Activated CD4-positive, alpha-beta T cell treated with anti-CD3 and anti-CD28 coated beads for 36 hours (primary cell): ENCODE results near the gene CLTCL1. TPM values are rescaled to one million over a fixed set of nuclear protein-coding genes. Genes with fewer than 3 reads are reported as not detected.

ENCODE experiments used
- ATAC-seq: fragments of 200-7000 bp; cut with Tn5 transposase; one replicate; pipeline ENCODE4 v1.10.0; 2021; ENCODE audit warnings: mild to moderate bottlenecking, moderate library complexity
- CTCF ChIA-PET: fragments of 350-600 bp; sonication (Branson Sonifier 250); formaldehyde crosslinking; loops from one replicate; lab custom pipeline; 2021; ENCODE audit warnings: antibody characterized with exemption; lab: Charles Lee
- POLR2A ChIA-PET: fragments of 350-600 bp; sonication (Branson Sonifier 250); formaldehyde crosslinking; loops from one replicate; lab custom pipeline; 2021; ENCODE audit warnings: antibody characterized with exemption, inconsistent platforms; lab: Charles Lee
- DNase-seq: peaks from one replicate; pipeline ENCODE4 v3.0.0-alpha.2; 2020
- H3K27ac Mint-ChIP-seq: one replicate; pipeline ENCODE4 v1.8.0; 2021; ENCODE audit warnings: mixed read lengths
- H3K27me3 Mint-ChIP-seq: one replicate; pipeline ENCODE4 v1.8.0; 2021; ENCODE audit warnings: mixed read lengths
- H3K36me3 Mint-ChIP-seq: one replicate; pipeline ENCODE4 v1.8.0; 2021; ENCODE audit warnings: low read depth, mixed read lengths
- H3K4me1 Mint-ChIP-seq: one replicate; pipeline ENCODE4 v1.8.0; 2021; ENCODE audit warnings: mixed read lengths
- H3K4me3 Mint-ChIP-seq: one replicate; pipeline ENCODE4 v1.8.0; 2021; ENCODE audit warnings: mild to moderate bottlenecking, moderate library complexity, mixed read lengths
- H3K9me3 Mint-ChIP-seq: one replicate; pipeline ENCODE4 v1.8.0; 2021; ENCODE audit warnings: low read depth, mixed read lengths
- intact Hi-C, 2 experiments: fragments of 100-400 bp; cut with DNase I in 1 of 2; cut with micrococcal nuclease in 1 of 2; formaldehyde crosslinking; loops; one replicate each; pipeline versions ENCODE4 v1.14.2 to v1.15.1; 2022 to 2024; cut with DNase I, micrococcal nuclease
- total RNA-seq, 2 experiments: library from RNA; stranded (reverse); gene quantifications; one replicate each; pipeline ENCODE4 v1.2.3, GENCODE V29; 2021

Gene CLTCL1
- total RNA-seq, 2 experiments from 2014 or later, result 0.76 to 1.2 TPM

GRCh38 chr22:19231986-19232385, 59.5 kb downstream of the CLTCL1 start:
- POLR2A ChIA-PET, result no interaction called here
- intact Hi-C loops, result loop anchor here in 1 of 2 experiments (10.0 kb wide), 1 partner anchor 187 kb away; no protein-coding TSS in a partner anchor
- H3K9me3 Mint-ChIP-seq, result no peaks in the 10 kb centered on the region
- no peaks in the 10 kb centered on the region for H3K36me3 Mint-ChIP-seq
- ATAC-seq (no peak), DNase-seq (no peak)
- H3K4me3 Mint-ChIP-seq, result no peak overlapping the region
- CTCF ChIA-PET, result no interaction called here
- H3K27me3 Mint-ChIP-seq, result peaks cover 2% of the 10 kb centered on the region
- no peak overlapping the region for H3K27ac Mint-ChIP-seq
- no peaks in the 10 kb centered on the region for H3K4me1 Mint-ChIP-seq

- Mint-ChIP-seq H3K4me3 (no peak overlapping the region), H3K4me1 (no peaks in the 10 kb centered on the region), H3K9me3 (no peaks in the 10 kb centered on the region), H3K27ac (no peak overlapping the region), H3K27me3 (no peaks in the 10 kb centered on the region), H3K36me3 (no peaks in the 10 kb centered on the region)
- ATAC-seq (no peak), DNase-seq (no peak)
- intact Hi-C loops, result no loop called here
- CTCF ChIA-PET, result no interaction called here
- POLR2A ChIA-PET, result no interaction called here
Measured at GRCh38 chr22:19229600-19229999, 61.9 kb downstream of the CLTCL1 start.

GRCh38 chr22:19228179-19228578, 63.3 kb downstream of the CLTCL1 start:
- no peak overlapping the region for H3K4me3 Mint-ChIP-seq
- DNase-seq, result no peak
- CTCF ChIA-PET, result no interaction called here
- H3K4me1 Mint-ChIP-seq, result no peaks in the 10 kb centered on the region
- intact Hi-C loops, result no loop called here
- no peaks in the 10 kb centered on the region for H3K27me3 Mint-ChIP-seq
- no peaks in the 10 kb centered on the region for H3K36me3 Mint-ChIP-seq
- ATAC-seq, result no peak
- no peaks in the 10 kb centered on the region for H3K9me3 Mint-ChIP-seq
- no peak overlapping the region for H3K27ac Mint-ChIP-seq
- POLR2A ChIA-PET, result no interaction called here

DNA sequence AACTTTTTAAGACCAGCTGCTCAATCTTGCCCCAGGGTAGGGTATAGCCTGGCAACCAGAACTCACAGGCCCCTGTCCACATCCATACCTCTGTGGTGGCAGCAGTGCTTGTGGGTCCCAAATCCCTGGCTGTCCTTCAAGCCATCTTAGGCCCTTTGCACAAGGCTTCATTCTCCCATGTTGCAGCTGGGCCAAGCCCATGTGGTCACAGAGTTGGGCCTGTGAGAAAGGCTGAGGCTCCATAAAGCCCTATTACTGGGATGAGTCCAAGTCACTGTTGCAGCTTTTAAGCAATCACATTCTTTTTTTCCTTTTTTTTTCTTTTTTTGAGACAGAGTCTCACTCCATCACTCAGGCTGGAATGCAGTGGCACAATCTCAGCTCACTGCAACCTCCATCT, 65.1 kb downstream of the CLTCL1 start:
- Mint-ChIP-seq H3K4me3 (no peak overlapping the region), H3K9me3 (no peaks in the 10 kb centered on the region), H3K27ac (no peak overlapping the region), H3K4me1 (no peaks in the 10 kb centered on the region), H3K27me3 (no peaks in the 10 kb centered on the region), H3K36me3 (no peaks in the 10 kb centered on the region)
- DNase-seq, result no peak
- ChIA-PET POLR2A (no interaction called here), CTCF (interaction anchor here (0.6 kb wide), 2 partner anchors 23 to 461 kb away, joined by 3 to 4 read pairs; no protein-coding TSS in a partner anchor)
- intact Hi-C loops, result no loop called here
- no peak for ATAC-seq

DNA sequence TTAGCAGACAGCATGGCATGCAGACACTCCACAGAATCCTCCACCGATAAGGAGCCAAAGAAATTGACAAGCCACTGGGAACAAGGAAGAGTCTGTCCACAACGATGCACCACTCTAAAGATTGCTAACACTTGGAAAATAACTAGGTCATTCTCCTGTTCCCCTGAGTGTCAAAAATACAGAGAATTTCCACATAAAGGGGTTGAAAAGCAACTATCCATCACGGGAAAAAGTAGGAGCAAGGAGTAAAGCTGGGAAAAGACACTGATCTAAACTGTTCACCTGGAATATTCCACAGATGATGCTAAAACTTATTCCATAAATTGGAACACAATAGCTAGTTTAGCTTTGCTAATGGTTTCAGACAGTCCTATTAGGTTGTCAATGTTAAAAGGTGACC, 66.0 kb downstream of the CLTCL1 start:
- H3K27me3 Mint-ChIP-seq, result no peaks in the 10 kb centered on the region
- CTCF ChIA-PET, result interaction anchor here (1.4 kb wide), 1 partner anchor 47 kb away, joined by 3 read pairs; the partner anchor contains the start of gene SLC25A1

GRCh38 chr22:19224985-19225384, 66.5 kb downstream of the CLTCL1 start:
- DNase-seq (no peak), ATAC-seq (no peak)
- POLR2A ChIA-PET, result no interaction called here
- H3K9me3 Mint-ChIP-seq, result no peaks in the 10 kb centered on the region
- H3K27me3 Mint-ChIP-seq, result no peaks in the 10 kb centered on the region
- CTCF ChIA-PET, result interaction anchor here (1.4 kb wide), 1 partner anchor 46 kb away, joined by 3 read pairs; the partner anchor contains the start of gene SLC25A1
- H3K4me3 Mint-ChIP-seq, result no peak overlapping the region
- intact Hi-C loops, result no loop called here
- no peaks in the 10 kb centered on the region for H3K4me1 Mint-ChIP-seq
- no peak overlapping the region for H3K27ac Mint-ChIP-seq
- no peaks in the 10 kb centered on the region for H3K36me3 Mint-ChIP-seq

More for the DNA sequence above, 66.0 kb downstream of the CLTCL1 start:
- Mint-ChIP-seq H3K4me3 (no peak overlapping the region), H3K36me3 (no peaks in the 10 kb centered on the region), H3K4me1 (no peaks in the 10 kb centered on the region), H3K27ac (no peak overlapping the region), H3K9me3 (no peaks in the 10 kb centered on the region)
- ATAC-seq (no peak), DNase-seq (no peak)
- intact Hi-C loops, result no loop called here
- POLR2A ChIA-PET, result no interaction called here

DNA sequence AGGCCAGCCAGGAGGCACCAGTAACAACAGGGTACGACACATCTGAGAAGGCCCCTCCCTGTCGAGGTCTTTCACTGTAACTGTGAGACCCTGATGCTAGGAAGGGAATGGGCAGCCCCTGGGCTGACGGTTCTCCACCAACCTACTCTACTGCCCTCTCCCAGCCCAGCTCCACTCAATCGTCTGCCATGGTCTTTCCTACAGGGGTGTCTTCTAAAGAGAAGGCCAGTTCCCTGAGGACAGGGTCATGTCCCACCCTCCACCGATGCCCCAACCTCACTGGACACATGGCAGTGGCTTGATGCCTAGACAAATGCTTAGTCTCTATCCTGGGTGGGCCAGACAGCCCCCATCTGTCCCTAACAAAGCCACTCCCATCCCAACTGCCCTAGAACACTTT, 67.0 kb downstream of the CLTCL1 start:
- DNase-seq, result no peak
- ChIA-PET CTCF (no interaction called here), POLR2A (no interaction called here)
- no peak for ATAC-seq
- Mint-ChIP-seq H3K27ac (no peak overlapping the region), H3K36me3 (no peaks in the 10 kb centered on the region), H3K27me3 (no peaks in the 10 kb centered on the region), H3K4me3 (no peak overlapping the region), H3K9me3 (no peaks in the 10 kb centered on the region), H3K4me1 (no peaks in the 10 kb centered on the region)
- intact Hi-C loops, result no loop called here

- Mint-ChIP-seq H3K4me1 (no peaks in the 10 kb centered on the region), H3K9me3 (no peaks in the 10 kb centered on the region), H3K27ac (no peak overlapping the region), H3K36me3 (no peaks in the 10 kb centered on the region), H3K27me3 (no peaks in the 10 kb centered on the region), H3K4me3 (no peak overlapping the region)
- intact Hi-C loops, result no loop called here
- ChIA-PET CTCF (no interaction called here), POLR2A (no interaction called here)
- ATAC-seq, result no peak
- DNase-seq, result no peak
Measured at GRCh38 chr22:19223617-19224016, 67.9 kb downstream of the CLTCL1 start.

GRCh38 chr22:19223110-19223509, 68.4 kb downstream of the CLTCL1 start:
- no peaks in the 10 kb centered on the region for H3K9me3 Mint-ChIP-seq
- POLR2A ChIA-PET, result no interaction called here

DNA sequence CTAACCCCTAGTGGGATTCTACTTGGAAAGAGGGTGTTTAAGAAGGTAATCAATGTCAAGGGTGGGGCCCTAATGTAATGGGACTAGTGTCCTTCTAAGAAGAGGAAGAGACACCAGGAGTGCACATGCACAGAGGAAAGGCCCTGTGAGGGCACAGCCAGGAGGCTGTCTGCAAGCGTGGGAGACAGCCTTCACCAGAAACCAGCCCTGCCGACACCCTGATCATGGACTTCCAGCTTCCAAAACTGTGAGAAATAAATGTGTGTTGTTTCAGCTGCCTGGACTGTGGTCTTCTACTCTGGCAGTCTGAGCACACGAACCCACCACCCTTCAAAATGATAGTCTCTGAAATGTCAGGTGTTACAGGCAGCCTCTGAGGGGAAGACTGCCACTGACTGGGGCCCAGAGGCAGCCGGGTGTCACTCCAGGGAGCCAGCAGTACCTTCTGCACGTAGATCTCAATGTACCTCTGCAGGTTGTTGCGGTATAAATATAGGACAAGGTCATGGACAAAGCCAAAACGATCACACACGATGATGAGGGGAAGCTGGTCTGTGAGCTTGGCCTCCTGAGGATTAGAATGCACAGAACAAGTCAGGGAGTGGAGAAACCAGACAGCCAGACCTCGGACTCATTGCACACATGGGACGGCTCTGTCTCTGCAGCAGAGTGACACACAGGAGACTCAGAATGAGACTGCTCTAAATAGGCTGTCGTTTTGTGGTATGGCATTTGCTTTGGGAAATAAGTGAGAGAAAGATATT, 69.1 kb downstream of the CLTCL1 start:
- DNase-seq (no peak), ATAC-seq (no peak)
- H3K4me1 Mint-ChIP-seq, result peaks cover 3% of the 10 kb centered on the region
- H3K27me3 Mint-ChIP-seq, result no peaks in the 10 kb centered on the region
- ChIA-PET CTCF (interaction anchor here (1.2 kb wide), 1 partner anchor 149 kb away, joined by 3 read pairs; no protein-coding TSS in a partner anchor), POLR2A (no interaction called here)
- intact Hi-C loops, result no loop called here
- H3K36me3 Mint-ChIP-seq, result no peaks in the 10 kb centered on the region
- no peak overlapping the region for H3K27ac Mint-ChIP-seq
- H3K4me3 Mint-ChIP-seq, result no peak overlapping the region
- H3K9me3 Mint-ChIP-seq, result no peaks in the 10 kb centered on the region

More at GRCh38 chr22:19223110-19223509, 68.4 kb downstream of the CLTCL1 start:
- Mint-ChIP-seq H3K27ac (no peak overlapping the region), H3K27me3 (no peaks in the 10 kb centered on the region), H3K4me1 (no peaks in the 10 kb centered on the region), H3K4me3 (no peak overlapping the region), H3K36me3 (no peaks in the 10 kb centered on the region)
- DNase-seq (no peak), ATAC-seq (no peak)
- intact Hi-C loops, result no loop called here
- CTCF ChIA-PET, result no interaction called here

DNA sequence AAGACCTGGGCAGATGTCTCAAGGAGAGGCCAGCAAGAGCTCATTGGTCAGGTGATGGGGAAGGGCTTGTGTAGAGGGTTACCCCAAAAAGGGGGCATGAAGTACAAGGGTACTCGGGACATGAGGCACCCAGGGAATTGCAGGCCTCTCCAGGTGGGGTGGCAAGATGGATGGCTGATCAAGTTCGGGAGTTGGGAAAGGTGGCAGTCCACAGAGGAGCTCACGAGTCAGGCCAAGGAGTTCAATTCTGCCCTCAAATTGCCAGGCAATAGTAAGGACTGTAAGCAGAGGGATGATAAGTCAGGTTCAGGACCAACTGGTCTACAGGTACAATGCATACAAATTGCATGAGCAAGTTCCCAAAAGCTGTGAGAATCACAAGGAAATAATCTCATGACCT, 70.7 kb downstream of the CLTCL1 start:
- Mint-ChIP-seq H3K4me1 (peaks cover 3% of the 10 kb centered on the region), H3K36me3 (no peaks in the 10 kb centered on the region), H3K4me3 (no peak overlapping the region), H3K27me3 (no peaks in the 10 kb centered on the region), H3K9me3 (no peaks in the 10 kb centered on the region), H3K27ac (no peak overlapping the region)
- intact Hi-C loops, result no loop called here
- DNase-seq, result no peak
- POLR2A ChIA-PET, result no interaction called here
- no peak for ATAC-seq
- CTCF ChIA-PET, result interaction anchor here (0.5 to 1.2 kb wide), 3 partner anchors 45 to 406 kb away, joined by 3 read pairs; no protein-coding TSS in a partner anchor
